ENCODE measurements around the gene CSK.

DNA sequence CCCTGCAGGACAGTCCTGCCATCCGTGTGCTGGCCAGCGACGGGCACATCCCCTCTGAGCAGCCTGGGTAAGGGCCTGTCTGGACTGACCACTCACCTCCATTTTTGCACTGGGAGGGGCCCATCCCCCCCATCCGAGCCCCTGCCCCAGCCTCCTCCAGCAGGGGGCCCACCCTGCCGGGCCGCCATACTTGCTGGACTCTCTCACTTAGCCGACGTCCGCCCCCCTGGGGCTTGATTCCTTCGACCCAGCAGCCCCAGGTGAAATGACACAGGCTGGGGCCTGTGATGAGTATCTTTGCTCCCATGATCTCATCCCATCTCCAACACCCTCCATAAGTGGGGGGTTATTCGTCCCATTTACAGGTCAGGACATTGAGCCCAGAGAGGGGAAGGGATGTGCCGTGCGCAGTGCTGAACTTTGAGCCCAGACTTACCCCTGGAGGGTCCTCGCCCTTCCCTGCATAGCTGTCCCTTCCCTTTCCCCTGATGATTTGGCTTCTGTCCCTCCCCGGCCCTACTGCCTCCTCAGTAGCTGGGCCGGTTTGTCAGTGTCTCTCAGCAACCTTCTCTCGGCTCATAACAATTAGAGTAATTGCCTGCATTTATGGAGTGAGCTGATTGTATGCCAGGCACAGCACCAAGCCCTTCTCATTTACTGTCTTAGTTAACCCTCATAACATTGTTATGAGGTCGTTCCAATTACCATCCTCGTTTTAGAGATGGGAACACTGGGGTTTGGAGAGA, 34.9 kb downstream of the CSK start:
- TF ChIP-seq, protein P1, sequence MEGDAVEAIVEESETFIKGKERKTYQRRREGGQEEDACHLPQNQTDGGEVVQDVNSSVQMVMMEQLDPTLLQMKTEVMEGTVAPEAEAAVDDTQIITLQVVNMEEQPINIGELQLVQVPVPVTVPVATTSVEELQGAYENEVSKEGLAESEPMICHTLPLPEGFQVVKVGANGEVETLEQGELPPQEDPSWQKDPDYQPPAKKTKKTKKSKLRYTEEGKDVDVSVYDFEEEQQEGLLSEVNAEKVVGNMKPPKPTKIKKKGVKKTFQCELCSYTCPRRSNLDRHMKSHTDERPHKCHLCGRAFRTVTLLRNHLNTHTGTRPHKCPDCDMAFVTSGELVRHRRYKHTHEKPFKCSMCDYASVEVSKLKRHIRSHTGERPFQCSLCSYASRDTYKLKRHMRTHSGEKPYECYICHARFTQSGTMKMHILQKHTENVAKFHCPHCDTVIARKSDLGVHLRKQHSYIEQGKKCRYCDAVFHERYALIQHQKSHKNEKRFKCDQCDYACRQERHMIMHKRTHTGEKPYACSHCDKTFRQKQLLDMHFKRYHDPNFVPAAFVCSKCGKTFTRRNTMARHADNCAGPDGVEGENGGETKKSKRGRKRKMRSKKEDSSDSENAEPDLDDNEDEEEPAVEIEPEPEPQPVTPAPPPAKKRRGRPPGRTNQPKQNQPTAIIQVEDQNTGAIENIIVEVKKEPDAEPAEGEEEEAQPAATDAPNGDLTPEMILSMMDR (IDR thresholded peaks at IDR 0.05 in 4 of 5, conservative IDR thresholded peaks at IDR 0.05 in 1 of 5), result no peak
- no peak for TF ChIP-seq POLR2A (IDR thresholded peaks at IDR 0.05)

Data from gastrocnemius medialis (tissue), 4 donors.